WTC11 (cell line): ENCODE measurements around the gene BCKDHA. TPM values are rescaled to one million over a fixed set of nuclear protein-coding genes. Genes with fewer than 3 reads are reported as not detected.

ENCODE experiments used
- ATAC-seq: fragments of 200-7000 bp; cut with Tn5 transposase; 2 replicates; pipeline ENCODE4 v1.10.0; 2021; ENCODE audit warnings: mild to moderate bottlenecking, moderate library complexity
- CTCF ChIA-PET: fragments of 300-600 bp; sonication (Branson Sonifier 250); formaldehyde crosslinking; loops from one replicate; lab custom pipeline; 2021; ENCODE audit warnings: antibody characterized with exemption; lab: Charles Lee
- POLR2A ChIA-PET: fragments of 350-600 bp; sonication (Branson Sonifier 250); formaldehyde crosslinking; loops from one replicate; lab custom pipeline; 2021; ENCODE audit warnings: antibody characterized with exemption; lab: Charles Lee
- DNase-seq: peaks from one replicate; pipeline ENCODE4 v3.0.0; 2021; ENCODE audit warnings: low spot score
- H3K27ac Mint-ChIP-seq: 2 replicates; pipeline ENCODE4 v1.8.0; 2021; ENCODE audit warnings: mixed read lengths
- H3K27me3 Mint-ChIP-seq: 2 replicates; pipeline ENCODE4 v1.8.0; 2021; ENCODE audit warnings: low read depth, mild to moderate bottlenecking, moderate library complexity, mixed read lengths
- H3K36me3 Mint-ChIP-seq: 2 replicates; pipeline ENCODE4 v1.8.0; 2021; ENCODE audit warnings: mixed read lengths
- H3K4me1 Mint-ChIP-seq: 2 replicates; pipeline ENCODE4 v1.8.0; 2022; ENCODE audit warnings: mixed read lengths
- H3K4me3 Mint-ChIP-seq: 2 replicates; pipeline ENCODE4 v1.8.0; 2021; ENCODE audit warnings: mild to moderate bottlenecking, moderate library complexity, mixed read lengths
- H3K9me3 Mint-ChIP-seq: 2 replicates; pipeline ENCODE4 v1.8.0; 2021; ENCODE audit warnings: mixed read lengths
- CREB1 ChIP-seq: sonication (generic); formaldehyde crosslinking; IDR thresholded peaks from 2 replicates; pipeline ENCODE4 v1.8.0; 2023; ENCODE audit warnings: mild to moderate bottlenecking, missing genetic modification reagents
- FOXJ3 ChIP-seq: sonication (generic); formaldehyde crosslinking; IDR thresholded peaks from 2 replicates; pipeline ENCODE4 v1.9.0; 2021; ENCODE audit warnings: missing genetic modification reagents, mild to moderate bottlenecking, borderline replicate concordance
- JAZF1 ChIP-seq: fragments of 250-450 bp; sonication (Bioruptor Pico); IDR thresholded peaks from 2 replicates; pipeline ENCODE4 v1.9.0; 2021; ENCODE audit warnings: moderate library complexity, mild to moderate bottlenecking, inconsistent platforms
- NR1H2 ChIP-seq: sonication (generic); formaldehyde crosslinking; IDR thresholded peaks from 2 replicates; pipeline ENCODE4 v1.9.0; 2021; ENCODE audit warnings: mild to moderate bottlenecking, moderate library complexity, missing genetic modification reagents
- OVOL2 ChIP-seq: fragments of 250-450 bp; sonication (Bioruptor Pico); IDR thresholded peaks from 2 replicates; pipeline ENCODE4 v1.9.0; 2021; ENCODE audit warnings: mild to moderate bottlenecking, borderline replicate concordance
- RORB ChIP-seq: fragments of 250-450 bp; sonication (Bioruptor Pico); IDR thresholded peaks from 2 replicates; pipeline ENCODE4 v1.9.0; 2021; ENCODE audit warnings: mild to moderate bottlenecking
- ZNF138 ChIP-seq: sonication (generic); formaldehyde crosslinking; conservative IDR thresholded peaks from 2 replicates; pipeline ENCODE4 v1.8.1; 2022; ENCODE audit warnings: mild to moderate bottlenecking, moderate library complexity, missing genetic modification reagents
- ZNF219 ChIP-seq: sonication (generic); formaldehyde crosslinking; IDR thresholded peaks from 2 replicates; pipeline ENCODE4 v1.8.0; 2023; ENCODE audit warnings: missing genetic modification reagents, mild to moderate bottlenecking, borderline replicate concordance
- ZNF263 ChIP-seq: sonication (generic); formaldehyde crosslinking; IDR thresholded peaks from 2 replicates; pipeline ENCODE4 v1.8.1; 2022; ENCODE audit warnings: low read depth, mild to moderate bottlenecking, moderate library complexity, missing genetic modification reagents
- ZNF317 ChIP-seq: sonication (generic); formaldehyde crosslinking; IDR thresholded peaks from 2 replicates; pipeline ENCODE4 v1.8.1; 2023; ENCODE audit warnings: low read depth, mild to moderate bottlenecking, moderate library complexity, missing genetic modification reagents, borderline replicate concordance
- ZNF416 ChIP-seq: fragments of 250-450 bp; sonication (Bioruptor Pico); IDR thresholded peaks from 2 replicates; pipeline ENCODE4 v1.9.0; 2021; ENCODE audit warnings: mild to moderate bottlenecking, inconsistent platforms
- total RNA-seq: library from RNA; stranded (reverse); gene quantifications from 3 replicates; pipeline ENCODE4 v1.2.3, GENCODE V29; 2021
- TF ChIP-seq, protein P1 (sequence below): fragments of 250-450 bp; sonication (Bioruptor Pico); IDR thresholded peaks from 2 replicates; pipeline ENCODE4 v1.9.0; 2021; ENCODE audit warnings: mild to moderate bottlenecking, borderline replicate concordance
- TF ChIP-seq, protein P2 (sequence below): sonication (generic); formaldehyde crosslinking; IDR thresholded peaks from 2 replicates; pipeline ENCODE4 v1.8.1; 2023; ENCODE audit warnings: mild to moderate bottlenecking, missing genetic modification reagents
- TF ChIP-seq, protein P3 (sequence below): fragments of 250-450 bp; sonication (Bioruptor Pico); IDR thresholded peaks from 2 replicates; pipeline ENCODE4 v1.8.0; 2021; ENCODE audit warnings: mild to moderate bottlenecking
- TF ChIP-seq, protein P4 (sequence below): sonication (generic); formaldehyde crosslinking; IDR thresholded peaks from 2 replicates; pipeline ENCODE4 v1.8.0; 2023; ENCODE audit warnings: missing genetic modification reagents
- TF ChIP-seq, protein P5 (sequence below): sonication (generic); formaldehyde crosslinking; IDR thresholded peaks from 2 replicates; pipeline ENCODE4 v1.8.1; 2023; ENCODE audit warnings: mild to moderate bottlenecking, missing genetic modification reagents, borderline replicate concordance
- TF ChIP-seq, protein P6 (sequence below): sonication (generic); formaldehyde crosslinking; conservative IDR thresholded peaks from 2 replicates; pipeline ENCODE4 v1.8.1; 2023; ENCODE audit warnings: mild to moderate bottlenecking, low read depth, missing genetic modification reagents, moderate library complexity
- TF ChIP-seq, protein P7 (sequence below): sonication (generic); formaldehyde crosslinking; IDR thresholded peaks from 2 replicates; pipeline ENCODE4 v1.8.0; 2023; ENCODE audit warnings: mild to moderate bottlenecking, missing genetic modification reagents

The BCKDHA gene
- total RNA-seq, 1 experiment from 2014 or later: 18.8 TPM

DNA sequence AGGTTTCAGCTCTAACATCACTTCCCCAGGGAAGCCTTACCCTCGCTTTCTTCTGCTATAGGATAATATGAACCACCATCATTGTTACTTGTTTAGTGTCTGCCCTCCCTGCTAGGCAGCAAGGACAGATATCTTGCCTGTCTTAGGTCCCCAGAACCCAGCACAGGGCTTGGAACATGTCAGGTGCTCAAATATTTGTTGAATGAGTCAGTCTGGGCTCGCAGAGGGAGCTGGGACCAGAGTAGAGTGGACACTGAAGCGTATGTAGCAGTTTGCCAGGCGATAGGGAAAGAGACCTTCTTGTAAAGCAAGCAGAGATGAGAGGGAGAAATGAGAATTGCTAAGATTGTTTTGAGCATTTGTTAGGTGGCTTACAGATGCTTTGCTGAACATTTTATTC, 11.7 kb downstream of the BCKDHA start:
- H3K9me3 Mint-ChIP-seq: no peaks in the 10 kb centered on the region
- ChIA-PET POLR2A (no interaction called here), CTCF (interaction anchor here (1.4 to 3.8 kb wide), 9 partner anchors 15 to 154 kb away, joined by 6 to 25 read pairs (median 14); partner anchors contain the start of genes B3GNT8, B9D2 and DMAC2)
- H3K27ac Mint-ChIP-seq: peak overlapping the region; percentile 22; the same call in 1 of the 2 replicates
- ATAC-seq: no peak
- no peak for DNase-seq
- no peaks in the 10 kb centered on the region for H3K36me3 Mint-ChIP-seq
- H3K4me3 Mint-ChIP-seq: no peak overlapping the region
- peaks cover 13% of the 10 kb centered on the region for H3K4me1 Mint-ChIP-seq
- H3K27me3 Mint-ChIP-seq: no peaks in the 10 kb centered on the region
- TF ChIP-seq, protein P1, sequence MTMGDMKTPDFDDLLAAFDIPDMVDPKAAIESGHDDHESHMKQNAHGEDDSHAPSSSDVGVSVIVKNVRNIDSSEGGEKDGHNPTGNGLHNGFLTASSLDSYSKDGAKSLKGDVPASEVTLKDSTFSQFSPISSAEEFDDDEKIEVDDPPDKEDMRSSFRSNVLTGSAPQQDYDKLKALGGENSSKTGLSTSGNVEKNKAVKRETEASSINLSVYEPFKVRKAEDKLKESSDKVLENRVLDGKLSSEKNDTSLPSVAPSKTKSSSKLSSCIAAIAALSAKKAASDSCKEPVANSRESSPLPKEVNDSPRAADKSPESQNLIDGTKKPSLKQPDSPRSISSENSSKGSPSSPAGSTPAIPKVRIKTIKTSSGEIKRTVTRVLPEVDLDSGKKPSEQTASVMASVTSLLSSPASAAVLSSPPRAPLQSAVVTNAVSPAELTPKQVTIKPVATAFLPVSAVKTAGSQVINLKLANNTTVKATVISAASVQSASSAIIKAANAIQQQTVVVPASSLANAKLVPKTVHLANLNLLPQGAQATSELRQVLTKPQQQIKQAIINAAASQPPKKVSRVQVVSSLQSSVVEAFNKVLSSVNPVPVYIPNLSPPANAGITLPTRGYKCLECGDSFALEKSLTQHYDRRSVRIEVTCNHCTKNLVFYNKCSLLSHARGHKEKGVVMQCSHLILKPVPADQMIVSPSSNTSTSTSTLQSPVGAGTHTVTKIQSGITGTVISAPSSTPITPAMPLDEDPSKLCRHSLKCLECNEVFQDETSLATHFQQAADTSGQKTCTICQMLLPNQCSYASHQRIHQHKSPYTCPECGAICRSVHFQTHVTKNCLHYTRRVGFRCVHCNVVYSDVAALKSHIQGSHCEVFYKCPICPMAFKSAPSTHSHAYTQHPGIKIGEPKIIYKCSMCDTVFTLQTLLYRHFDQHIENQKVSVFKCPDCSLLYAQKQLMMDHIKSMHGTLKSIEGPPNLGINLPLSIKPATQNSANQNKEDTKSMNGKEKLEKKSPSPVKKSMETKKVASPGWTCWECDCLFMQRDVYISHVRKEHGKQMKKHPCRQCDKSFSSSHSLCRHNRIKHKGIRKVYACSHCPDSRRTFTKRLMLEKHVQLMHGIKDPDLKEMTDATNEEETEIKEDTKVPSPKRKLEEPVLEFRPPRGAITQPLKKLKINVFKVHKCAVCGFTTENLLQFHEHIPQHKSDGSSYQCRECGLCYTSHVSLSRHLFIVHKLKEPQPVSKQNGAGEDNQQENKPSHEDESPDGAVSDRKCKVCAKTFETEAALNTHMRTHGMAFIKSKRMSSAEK (CRISPR knock-in tag): no peak
- TF ChIP-seq CREB1 (CRISPR knock-in tag) (no peak), FOXJ3 (no peak), OVOL2 (CRISPR knock-in tag) (no peak), RORB (CRISPR knock-in tag) (no peak), ZNF219 (no peak), JAZF1 (no peak), ZNF416 (no peak), ZNF138 (CRISPR knock-in tag) (no peak), ZNF317 (CRISPR knock-in tag) (no peak), NR1H2 (CRISPR knock-in tag) (no peak), ZNF263 (CRISPR knock-in tag) (no peak)
- TF ChIP-seq, protein P2, sequence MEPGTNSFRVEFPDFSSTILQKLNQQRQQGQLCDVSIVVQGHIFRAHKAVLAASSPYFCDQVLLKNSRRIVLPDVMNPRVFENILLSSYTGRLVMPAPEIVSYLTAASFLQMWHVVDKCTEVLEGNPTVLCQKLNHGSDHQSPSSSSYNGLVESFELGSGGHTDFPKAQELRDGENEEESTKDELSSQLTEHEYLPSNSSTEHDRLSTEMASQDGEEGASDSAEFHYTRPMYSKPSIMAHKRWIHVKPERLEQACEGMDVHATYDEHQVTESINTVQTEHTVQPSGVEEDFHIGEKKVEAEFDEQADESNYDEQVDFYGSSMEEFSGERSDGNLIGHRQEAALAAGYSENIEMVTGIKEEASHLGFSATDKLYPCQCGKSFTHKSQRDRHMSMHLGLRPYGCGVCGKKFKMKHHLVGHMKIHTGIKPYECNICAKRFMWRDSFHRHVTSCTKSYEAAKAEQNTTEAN (CRISPR knock-in tag): no peak
- TF ChIP-seq, protein P3, sequence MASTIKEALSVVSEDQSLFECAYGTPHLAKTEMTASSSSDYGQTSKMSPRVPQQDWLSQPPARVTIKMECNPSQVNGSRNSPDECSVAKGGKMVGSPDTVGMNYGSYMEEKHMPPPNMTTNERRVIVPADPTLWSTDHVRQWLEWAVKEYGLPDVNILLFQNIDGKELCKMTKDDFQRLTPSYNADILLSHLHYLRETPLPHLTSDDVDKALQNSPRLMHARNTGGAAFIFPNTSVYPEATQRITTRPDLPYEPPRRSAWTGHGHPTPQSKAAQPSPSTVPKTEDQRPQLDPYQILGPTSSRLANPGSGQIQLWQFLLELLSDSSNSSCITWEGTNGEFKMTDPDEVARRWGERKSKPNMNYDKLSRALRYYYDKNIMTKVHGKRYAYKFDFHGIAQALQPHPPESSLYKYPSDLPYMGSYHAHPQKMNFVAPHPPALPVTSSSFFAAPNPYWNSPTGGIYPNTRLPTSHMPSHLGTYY (CRISPR knock-in tag): no peak
- TF ChIP-seq, protein P4, sequence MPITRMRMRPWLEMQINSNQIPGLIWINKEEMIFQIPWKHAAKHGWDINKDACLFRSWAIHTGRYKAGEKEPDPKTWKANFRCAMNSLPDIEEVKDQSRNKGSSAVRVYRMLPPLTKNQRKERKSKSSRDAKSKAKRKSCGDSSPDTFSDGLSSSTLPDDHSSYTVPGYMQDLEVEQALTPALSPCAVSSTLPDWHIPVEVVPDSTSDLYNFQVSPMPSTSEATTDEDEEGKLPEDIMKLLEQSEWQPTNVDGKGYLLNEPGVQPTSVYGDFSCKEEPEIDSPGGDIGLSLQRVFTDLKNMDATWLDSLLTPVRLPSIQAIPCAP (CRISPR knock-in tag): no peak
- TF ChIP-seq, protein P5, sequence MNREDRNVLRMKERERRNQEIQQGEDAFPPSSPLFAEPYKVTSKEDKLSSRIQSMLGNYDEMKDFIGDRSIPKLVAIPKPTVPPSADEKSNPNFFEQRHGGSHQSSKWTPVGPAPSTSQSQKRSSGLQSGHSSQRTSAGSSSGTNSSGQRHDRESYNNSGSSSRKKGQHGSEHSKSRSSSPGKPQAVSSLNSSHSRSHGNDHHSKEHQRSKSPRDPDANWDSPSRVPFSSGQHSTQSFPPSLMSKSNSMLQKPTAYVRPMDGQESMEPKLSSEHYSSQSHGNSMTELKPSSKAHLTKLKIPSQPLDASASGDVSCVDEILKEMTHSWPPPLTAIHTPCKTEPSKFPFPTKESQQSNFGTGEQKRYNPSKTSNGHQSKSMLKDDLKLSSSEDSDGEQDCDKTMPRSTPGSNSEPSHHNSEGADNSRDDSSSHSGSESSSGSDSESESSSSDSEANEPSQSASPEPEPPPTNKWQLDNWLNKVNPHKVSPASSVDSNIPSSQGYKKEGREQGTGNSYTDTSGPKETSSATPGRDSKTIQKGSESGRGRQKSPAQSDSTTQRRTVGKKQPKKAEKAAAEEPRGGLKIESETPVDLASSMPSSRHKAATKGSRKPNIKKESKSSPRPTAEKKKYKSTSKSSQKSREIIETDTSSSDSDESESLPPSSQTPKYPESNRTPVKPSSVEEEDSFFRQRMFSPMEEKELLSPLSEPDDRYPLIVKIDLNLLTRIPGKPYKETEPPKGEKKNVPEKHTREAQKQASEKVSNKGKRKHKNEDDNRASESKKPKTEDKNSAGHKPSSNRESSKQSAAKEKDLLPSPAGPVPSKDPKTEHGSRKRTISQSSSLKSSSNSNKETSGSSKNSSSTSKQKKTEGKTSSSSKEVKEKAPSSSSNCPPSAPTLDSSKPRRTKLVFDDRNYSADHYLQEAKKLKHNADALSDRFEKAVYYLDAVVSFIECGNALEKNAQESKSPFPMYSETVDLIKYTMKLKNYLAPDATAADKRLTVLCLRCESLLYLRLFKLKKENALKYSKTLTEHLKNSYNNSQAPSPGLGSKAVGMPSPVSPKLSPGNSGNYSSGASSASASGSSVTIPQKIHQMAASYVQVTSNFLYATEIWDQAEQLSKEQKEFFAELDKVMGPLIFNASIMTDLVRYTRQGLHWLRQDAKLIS: no peak
- TF ChIP-seq, protein P6, sequence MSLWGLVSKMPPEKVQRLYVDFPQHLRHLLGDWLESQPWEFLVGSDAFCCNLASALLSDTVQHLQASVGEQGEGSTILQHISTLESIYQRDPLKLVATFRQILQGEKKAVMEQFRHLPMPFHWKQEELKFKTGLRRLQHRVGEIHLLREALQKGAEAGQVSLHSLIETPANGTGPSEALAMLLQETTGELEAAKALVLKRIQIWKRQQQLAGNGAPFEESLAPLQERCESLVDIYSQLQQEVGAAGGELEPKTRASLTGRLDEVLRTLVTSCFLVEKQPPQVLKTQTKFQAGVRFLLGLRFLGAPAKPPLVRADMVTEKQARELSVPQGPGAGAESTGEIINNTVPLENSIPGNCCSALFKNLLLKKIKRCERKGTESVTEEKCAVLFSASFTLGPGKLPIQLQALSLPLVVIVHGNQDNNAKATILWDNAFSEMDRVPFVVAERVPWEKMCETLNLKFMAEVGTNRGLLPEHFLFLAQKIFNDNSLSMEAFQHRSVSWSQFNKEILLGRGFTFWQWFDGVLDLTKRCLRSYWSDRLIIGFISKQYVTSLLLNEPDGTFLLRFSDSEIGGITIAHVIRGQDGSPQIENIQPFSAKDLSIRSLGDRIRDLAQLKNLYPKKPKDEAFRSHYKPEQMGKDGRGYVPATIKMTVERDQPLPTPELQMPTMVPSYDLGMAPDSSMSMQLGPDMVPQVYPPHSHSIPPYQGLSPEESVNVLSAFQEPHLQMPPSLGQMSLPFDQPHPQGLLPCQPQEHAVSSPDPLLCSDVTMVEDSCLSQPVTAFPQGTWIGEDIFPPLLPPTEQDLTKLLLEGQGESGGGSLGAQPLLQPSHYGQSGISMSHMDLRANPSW (CRISPR knock-in tag): no peak
- TF ChIP-seq, protein P7, sequence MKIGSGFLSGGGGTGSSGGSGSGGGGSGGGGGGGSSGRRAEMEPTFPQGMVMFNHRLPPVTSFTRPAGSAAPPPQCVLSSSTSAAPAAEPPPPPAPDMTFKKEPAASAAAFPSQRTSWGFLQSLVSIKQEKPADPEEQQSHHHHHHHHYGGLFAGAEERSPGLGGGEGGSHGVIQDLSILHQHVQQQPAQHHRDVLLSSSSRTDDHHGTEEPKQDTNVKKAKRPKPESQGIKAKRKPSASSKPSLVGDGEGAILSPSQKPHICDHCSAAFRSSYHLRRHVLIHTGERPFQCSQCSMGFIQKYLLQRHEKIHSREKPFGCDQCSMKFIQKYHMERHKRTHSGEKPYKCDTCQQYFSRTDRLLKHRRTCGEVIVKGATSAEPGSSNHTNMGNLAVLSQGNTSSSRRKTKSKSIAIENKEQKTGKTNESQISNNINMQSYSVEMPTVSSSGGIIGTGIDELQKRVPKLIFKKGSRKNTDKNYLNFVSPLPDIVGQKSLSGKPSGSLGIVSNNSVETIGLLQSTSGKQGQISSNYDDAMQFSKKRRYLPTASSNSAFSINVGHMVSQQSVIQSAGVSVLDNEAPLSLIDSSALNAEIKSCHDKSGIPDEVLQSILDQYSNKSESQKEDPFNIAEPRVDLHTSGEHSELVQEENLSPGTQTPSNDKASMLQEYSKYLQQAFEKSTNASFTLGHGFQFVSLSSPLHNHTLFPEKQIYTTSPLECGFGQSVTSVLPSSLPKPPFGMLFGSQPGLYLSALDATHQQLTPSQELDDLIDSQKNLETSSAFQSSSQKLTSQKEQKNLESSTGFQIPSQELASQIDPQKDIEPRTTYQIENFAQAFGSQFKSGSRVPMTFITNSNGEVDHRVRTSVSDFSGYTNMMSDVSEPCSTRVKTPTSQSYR (CRISPR knock-in tag): no peak
- TF ChIP-seq, all 79 proteins: peak for 0
